CD1c-positive myeloid dendritic cell (primary cell): ENCODE results near the gene FADS2.

ENCODE experiments used
- DNase-seq: peaks from one replicate; pipeline ENCODE4 v3.0.0-alpha.2; 2016; ENCODE audit errors: extremely low spot score

The FADS2 gene

DNA sequence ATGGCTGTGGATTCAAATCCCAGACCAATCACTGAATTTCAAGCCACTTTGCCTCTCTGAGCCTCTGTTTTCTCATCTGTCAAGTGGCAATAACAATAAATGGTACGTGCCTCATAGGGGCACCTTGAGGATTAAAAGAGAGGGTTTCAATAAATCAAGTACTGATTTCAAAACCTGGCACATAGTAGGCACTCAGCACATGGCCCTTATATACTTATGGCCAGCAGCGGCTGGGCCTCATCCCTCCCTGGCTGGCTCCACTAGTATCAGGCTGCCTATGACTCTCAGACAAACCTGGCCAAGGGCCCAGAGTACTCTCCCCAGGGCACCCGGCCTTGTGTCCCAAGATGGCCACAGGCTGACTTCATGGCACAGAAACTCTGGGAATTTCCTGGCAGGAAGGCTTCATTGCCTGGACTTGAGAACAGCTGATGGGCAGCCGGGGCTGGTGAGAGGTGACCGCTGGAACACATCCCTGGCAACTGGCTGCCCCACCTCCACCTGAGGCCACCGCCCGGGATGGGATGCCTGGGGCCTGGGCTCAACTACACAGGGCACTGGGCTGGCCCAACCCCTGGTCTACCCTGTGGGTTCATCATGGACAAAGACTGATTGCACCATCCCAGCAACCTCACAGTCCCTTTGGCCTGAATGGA is 59.9 kb downstream of the FADS2 start:
- no peak for DNase-seq

DNA sequence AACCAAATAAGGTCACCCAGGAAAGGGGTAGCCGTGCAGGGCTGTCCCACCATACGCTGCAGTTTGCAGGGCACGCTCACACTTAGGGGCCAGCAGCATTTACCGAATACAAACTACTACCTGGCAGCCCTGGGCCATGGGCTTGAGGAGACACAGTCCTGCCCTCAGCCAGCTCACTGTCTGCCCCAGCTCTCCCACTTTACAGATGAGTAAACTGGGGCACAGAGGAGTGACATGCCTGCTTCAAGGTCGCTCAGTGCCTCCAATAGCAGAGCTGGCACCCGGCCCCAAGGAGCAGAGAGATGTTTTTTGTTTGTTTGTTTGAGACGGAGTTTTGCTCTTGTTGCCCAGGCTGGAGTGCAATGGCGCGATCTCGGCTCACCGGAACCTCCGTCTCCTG is 60.5 kb downstream of the FADS2 start:
- DNase-seq, result no peak

DNA sequence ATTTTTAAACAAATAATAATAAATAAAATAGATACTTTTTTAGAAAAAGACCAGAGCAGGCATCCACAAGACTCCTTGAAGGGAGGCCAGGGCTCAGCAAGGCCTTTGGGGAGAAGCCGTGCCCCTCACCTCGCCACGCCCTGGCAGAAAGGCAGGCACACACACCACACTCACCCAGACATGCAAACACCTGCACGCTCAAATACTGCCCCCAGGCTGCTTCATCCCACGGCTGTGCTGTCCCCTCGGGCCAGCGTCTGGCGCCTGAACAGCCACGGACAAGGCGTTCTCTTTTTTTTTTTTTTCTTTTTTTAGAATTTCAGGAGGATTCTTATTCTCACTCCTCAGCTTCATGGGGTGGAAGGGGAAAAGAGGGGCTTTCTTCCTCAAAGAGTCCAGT is 61.7 kb downstream of the FADS2 start:
- no peak for DNase-seq

DNA sequence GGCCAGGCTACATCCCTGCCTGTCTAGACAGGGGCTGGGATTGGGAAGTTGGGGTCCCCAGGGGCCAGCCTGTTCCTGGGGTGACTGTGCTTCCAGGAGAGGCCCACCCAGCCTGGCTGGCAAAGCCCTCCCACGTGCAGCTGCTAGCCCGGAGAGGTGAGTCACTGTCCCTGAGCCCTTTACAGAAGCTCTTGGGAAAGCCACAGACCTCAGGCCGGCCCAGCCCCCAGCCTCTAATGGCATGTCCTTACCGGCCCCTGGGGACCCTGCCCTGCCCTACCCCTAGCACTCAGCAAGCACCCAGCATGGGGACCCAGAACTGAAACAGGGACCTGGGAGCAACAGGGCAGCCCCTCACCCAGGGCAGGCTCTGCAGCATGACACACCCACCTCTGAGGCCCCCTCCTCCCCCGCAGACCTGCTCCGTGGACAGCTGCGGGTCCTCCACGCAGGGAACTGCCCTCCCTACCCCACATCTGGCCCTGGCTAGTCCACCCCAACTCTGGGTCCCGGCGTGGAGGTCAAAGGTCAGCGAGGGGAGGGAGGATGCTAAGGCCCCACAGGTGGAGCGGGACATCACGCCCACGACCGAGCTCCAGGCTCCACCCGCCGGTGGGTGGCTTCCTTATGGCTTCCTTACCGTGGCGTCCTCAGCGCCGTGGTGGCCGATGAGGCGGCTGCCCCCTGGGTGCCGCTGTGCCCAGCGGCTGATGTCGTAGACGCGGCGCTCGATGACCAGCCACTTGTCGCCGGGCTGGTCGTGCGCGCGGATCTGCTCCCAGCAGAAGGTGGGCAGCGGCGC is 62.6 kb downstream of the FADS2 start:
- DNase-seq, result peak; percentile 65

DNA sequence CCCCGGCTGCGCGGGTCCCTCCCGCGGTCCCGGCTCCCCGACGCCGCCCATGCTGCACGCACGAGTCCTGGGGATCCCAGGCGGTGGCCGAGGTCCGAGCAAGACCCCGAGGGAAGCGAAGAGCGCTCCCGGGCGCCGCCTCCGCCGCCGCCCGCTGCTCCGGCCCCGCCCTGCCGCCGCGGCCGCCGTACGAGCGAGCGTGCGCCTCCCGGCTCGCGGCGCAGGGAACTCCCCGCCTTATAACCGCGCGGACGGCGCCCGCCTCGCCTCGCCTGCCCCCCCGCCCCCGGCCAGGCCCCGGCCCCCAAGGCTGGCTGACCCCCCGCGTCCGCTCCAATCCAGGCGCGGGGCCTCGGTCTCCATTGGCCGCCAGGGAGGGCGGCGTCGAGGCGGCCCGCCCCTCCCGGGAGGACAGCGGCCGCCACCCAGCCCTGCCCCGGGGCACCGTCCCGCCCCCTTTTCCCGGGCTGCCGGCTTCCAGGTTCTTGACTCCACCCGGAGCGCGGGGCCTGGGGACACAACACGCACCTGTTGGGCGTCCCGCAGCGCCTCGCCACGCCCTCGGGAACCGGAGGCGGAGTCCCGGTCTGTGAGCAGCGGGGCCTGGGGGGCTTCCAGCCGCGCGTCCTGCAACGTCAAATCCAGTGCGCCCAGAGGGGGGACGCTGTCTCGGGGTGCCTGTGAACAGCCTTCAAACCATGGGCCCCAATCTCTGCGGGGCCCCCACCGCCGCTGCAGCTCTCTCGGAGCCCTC is 63.4 kb downstream of the FADS2 start, which contains the start of gene FADS3:
TSS of gene FADS3 (minus strand) at position 215 of the 754 bp plus-strand sequence. CDS start at position 51, 164 bp downstream.
- DNase-seq, result peak; percentile 84

DNA sequence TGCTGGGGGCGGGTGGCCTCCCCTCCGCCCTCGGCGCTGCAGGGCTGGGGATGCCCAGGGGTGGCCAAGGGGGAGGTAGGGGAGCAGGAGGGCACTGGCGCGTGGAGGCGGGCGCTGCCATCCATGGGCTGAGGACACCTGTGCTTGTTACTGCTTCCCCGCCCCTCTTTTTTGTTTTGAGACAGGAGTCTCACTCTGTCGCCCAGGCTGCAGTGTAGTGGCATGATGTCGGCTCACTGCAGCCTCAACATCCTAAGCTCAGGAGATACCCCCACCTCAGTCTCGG is 63.9 kb downstream of the FADS2 start:
- DNase-seq, result no peak

DNA sequence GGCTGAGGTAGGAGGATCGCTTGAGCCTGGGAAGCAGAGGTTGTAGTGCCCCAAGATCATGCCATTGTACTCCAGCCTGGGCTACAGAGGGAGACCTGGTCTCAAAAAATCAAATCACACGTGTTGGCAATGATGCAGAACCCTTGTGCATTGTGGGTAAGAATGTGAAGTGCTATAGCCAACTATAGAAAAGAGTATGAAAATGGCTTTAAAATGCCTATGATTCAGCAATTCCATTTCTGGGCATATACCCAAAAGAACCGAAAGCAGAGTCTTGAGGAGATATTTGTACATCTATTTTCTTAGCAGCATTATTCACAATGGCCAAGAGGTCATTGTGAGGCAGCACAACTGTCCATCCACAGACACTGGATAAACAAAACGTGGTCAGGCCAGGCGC is 65.9 kb downstream of the FADS2 start:
- DNase-seq, result peak; percentile 28

DNA sequence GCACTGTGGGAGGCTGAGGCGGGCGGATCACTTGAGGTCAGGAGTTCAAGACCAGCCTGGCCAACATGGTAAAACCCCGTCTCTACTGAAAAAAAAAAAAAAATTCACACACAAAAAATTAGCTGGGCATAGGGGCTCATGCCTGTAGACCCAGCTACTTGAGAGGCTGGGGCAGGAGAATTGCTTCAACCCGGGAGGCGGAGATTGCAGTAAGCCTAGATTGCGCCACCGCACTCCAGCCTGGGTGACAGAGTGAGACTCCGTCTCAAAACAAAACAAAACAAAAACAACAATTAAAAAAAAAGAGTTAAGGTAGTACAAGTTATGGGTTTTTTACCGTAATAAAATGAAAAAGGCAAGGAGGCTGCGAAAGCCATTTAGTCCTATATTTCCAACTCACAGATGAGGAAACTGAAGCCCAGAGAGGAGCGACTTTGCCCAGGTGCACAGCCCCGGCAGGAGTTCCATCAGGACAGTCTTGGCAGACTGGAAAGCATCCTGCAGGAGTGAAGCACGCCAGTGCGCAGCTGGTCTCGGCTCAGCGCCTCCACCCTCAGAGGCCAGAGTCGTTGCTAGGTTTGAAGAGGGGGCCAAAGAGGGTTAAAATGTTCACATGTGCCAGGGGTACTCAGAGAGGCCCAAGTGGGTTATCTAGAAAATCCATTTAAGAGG is 67.1 kb downstream of the FADS2 start:
- no peak for DNase-seq

DNA sequence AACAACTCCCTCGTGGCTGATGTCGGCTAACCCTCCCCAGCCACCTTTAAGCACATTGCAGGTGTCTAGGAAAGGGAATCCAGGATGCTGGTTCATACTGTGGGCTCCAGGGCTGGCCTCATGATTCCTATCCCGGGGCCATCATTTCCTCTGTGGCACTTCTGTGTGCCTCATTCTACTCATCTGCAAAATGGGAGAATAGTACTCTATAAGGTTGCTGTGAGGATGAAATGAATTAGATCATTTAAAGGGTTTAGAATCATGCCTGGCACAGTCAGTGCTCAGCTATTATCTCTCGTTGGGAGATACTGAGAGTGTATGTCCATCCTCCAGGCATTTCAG is 67.6 kb downstream of the FADS2 start:
- no peak for DNase-seq

DNA sequence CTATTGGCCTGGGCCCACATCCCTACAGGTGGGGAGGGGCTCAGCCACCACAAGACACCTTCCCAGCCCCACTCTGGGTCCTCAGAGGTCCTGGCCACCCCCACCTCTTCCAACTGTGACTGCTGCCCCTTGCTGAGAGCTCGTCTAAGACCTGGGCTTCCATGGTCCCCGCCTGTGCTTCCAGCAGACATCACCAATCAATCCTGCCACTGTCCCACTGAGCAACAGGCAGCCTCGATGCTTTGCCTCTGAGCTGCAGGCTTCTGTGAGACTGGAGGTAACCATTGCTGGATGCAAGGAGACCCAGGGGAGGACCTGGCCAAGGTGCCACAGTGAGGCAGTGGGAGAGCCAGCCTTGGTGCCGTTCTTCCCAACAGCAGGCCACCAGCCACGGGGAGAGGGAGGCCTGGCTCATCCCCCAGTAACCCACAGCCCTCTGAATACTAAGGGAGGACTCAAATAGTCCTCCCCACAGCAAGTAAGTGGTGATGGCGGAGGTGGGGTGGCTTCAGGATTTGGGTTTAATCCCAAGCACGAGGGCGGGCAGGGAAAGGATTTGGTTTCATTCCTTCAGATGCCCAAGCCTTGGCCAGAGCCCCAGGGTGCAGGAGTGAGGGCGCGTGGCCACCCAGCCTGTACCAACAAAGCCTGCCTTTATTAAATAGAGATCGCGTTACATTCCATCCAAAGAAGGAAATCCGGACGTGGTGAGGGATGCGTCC is 68.7 kb downstream of the FADS2 start:
- DNase-seq, result no peak

DNA sequence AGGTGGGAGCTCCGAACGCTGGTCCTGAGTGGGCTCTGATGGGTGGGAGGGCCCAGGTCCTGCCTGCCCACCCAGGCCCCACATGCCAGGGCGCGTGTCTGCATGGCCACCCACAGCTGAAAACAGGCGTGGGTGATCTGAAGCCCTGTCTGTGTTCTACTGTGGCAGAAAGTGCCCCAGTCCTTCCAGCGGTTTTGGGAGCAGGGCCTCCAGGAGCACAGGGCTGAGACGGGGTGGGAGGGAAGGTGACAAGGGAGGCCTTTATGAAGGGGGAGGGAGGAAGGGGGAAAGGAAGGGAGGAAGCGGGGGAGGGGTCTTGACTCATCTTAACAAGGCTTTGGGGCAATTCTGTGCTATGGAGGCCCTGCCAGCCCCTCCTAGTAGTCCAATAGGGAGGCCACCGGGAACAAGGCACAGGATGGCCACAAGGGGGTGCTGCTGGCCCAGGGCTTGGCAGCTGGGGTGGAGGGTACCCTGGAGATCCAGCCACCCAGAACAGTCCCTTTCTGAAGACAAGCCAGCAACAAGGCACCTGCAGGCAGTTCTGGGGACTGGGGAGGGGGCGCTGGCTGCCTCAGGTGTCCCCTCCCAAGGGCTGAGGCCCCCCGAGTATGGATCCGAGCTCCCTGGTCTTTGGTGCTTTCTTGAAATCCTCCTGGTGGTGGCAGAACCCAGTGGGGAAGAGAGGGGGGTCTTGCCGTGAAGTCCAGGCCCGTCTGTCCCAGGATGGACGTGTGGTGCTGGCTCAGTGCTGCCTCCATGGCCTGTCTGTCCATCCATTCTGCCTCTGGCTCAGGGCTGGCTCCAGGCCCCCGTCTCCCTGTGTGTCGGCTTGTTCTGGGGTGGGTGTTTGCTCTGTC is 69.5 kb downstream of the FADS2 start:
- DNase-seq, result peak; percentile 76

DNA sequence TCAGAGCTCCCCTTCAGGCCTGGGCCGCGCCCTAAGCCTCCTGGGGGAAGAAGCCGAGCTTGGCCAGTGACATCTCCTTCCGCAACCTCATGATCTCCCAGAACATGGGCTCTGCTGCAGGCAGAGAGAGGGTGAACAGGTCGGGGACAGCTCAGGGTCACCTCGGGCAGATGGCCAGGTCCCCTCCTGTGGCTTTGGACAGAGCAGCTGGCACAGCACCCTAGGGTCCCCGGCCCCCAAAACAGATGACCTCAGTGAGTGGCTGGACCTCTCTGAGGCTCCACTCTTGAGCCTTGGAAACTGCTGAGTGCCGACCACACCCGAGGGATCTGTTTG is 70.1 kb downstream of the FADS2 start:
- no peak for DNase-seq

DNA sequence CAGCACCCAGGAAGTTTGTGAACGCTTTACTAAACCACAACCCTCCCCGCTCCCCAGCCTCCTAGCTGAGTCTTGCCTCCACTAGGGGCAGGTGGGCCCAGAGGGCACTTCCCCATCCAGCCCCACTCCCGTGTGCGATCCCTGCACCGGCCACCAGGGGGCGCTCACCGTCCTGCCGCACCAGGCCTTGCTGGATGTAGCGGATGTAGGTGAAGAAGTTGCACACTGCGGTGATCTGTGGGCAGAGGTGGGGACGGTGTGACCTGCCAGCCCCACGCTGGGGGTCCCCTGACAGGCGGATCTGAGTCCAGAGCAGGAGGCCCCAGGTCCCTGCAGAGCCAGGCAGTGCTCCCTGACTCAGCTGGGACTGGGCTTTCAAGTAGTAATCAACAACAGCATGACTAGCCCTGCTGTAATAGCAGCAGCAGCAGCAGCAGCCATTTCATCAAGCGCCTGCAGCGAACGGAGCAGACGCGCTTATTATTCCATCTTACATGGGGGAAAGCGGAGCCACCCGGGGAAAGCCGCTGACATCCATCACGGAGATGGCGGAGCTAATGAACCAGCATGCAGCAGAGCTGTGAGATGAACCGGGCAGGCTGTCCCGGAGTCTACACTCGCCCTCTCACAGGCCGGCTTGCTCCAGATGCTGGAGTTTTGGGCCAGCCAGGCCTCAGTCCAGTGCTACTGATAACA is 71.2 kb downstream of the FADS2 start:
- peak; percentile 96 for DNase-seq

DNA sequence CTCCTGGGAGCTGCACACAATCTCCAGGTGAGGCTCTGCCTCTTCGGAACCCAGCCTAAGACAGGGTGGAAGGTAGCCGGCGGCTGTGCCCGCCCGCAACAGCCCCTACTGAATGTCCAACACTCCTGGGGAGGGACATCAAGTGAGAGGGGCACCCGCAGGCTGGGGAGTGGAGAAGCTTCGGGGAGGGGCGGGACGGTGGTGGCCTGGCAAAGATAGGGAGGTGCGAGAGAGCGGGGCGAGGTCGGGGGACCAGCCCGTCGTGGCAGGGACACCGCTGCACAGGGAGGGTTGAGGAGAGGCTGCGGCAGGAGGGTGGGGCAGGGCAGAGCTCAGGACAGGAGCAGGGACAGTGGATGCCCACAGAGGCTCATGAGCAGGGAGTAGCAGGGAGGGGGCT is 72.2 kb downstream of the FADS2 start:
- DNase-seq, result no peak

DNA sequence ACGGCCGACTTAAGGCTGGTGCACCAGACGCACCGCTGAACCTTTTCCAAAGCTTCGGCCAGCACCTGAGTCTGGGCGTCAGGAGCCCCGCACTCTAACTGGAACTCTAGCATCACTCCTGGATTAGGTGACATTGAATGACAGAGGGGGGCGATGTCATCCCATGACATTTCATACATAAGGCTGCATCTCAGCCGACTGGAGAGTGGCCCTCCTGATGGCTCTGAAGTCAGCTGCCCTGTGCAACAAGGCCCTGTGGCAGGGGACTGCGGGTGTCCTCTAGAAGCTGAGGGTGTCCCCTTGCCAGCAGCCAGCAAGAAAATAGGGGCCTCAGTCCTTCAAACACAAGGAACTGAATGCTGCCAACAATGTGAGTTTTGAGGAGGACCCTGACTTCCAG is 73.3 kb downstream of the FADS2 start:
- DNase-seq, result no peak

DNA sequence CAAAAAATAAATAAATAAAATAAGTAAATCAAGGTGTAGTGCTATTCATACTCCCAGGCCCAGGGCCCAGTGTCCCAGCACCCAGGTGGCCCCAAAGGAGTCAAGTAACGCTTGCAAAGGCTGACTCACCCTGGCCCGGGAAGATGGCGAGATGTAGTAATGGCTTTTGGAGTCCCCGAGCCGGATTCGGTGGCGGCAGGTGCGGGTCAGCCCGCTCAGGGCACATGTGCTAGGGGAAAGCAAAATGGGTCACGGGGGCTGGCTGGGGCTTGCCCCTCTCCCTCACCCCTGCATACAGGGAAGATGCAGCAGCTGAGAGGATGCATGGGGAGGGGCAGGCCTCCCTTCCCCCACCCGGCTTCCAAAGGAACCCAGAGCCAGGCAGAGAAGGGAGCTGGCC is 74.2 kb downstream of the FADS2 start:
- DNase-seq, result no peak

DNA sequence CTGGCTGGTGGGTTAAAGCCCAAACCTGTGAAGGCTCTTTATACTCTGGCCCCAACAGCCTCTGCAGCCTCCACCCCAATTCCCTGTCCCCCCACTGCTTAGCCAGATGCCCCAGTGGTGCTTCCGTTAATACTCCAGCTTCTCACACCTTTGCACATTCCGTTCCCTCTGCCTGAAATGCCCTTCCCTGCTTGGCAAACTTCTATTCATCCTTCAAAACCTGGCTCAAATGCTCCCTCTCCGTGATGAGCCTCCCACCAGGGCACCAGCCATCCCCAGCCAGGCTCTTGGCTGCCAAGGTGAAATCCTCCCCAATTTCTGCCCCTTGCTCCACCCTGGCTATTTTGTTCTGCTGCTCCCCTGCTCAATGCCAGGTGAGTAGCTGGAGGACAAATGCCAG is 75.7 kb downstream of the FADS2 start:
- no peak for DNase-seq

DNA sequence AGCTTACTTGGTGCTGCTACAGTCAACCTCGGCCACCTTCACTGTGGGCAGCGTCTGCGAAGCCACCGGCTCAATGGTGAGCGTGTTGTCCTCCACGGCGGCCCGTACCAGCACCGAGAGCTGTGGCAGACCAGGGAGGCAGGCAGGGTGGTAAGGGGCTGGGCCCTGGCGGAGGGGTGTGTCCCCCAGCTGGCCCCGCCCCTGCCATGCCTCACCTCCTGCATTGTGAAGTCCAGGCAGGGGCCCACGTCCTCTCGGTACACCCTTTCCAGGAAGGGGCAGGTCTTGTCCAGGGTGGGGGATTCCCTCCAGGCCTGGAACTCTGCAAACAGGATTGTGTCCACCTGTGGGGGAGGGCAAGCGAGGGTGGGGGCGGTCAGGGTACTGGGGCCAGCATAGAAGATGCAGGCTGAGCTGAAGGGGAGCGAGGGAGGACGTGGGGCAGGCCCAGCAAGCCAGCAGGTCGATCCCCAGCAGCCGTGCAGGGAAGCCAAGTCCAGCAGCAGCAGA is 76.5 kb downstream of the FADS2 start:
- DNase-seq, result no peak

DNA sequence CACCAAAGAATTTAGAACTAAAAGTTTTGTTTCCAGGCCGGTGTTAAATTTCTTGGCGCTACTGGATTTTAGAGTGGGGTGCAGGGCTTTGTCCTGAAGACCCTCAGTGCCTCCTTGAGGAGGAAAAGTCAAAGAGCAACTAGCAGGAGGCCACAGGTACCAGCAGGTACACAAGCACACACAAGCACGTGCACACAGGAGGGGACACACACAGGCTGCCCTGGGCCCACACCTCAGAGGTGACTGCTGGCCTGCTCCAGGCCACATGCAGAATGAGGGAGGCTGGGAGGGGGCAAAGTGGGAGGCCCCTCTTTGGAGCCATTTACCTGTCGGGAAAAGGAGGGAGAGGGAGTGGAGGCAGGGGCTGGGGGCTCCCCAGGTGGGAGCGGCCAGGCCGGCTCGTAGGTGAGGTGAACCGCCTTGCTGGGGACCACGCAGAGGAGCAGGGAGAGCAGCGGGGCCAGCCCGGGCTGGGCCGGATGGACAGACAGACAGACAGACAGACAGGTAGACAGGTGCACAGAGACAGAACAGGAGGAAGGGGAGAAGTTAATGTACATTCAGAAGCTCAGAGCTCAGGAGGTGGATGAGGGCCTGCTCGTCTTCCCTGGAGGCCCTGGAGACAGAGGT is 77.1 kb downstream of the FADS2 start:
- no peak for DNase-seq
